Fibroblast of peridontal ligament (primary cell): ENCODE results near the gene EML3.
"Not testable (repeated sequence)": the region's sequence is repeated elsewhere in the genome, so short reads cannot be mapped to it uniquely, and the experiment has no call there.

Experiments
- DNase-seq: peaks from one replicate; pipeline ENCODE4 v3.0.0-alpha.2; 2010; ENCODE audit errors: extremely low read depth

Gene EML3

GRCh38 chr11:62621567-62622470 lies 9.2 kb upstream of the EML3 start, which contains the start of gene B3GAT3:
B3GAT3 (minus strand) TSS chr11:62621986; CDS start chr11:62621947, 39 bp downstream.
- peak; percentile 97 for DNase-seq

GRCh38 chr11:62621027-62621566 lies 8.5 kb upstream of the EML3 start:
- DNase-seq: peak; percentile 44

GRCh38 chr11:62616957-62617356 lies 4.4 kb upstream of the EML3 start:
- DNase-seq: not testable (repeated sequence)

GRCh38 chr11:62615521-62615920 lies 2.9 kb upstream of the EML3 start:
- no peak for DNase-seq

- no peak for DNase-seq
Measured at GRCh38 chr11:62614275-62614674, 1.7 kb upstream of the EML3 start.

- no peak for DNase-seq
Measured at GRCh38 chr11:62613291-62613778, 760 bp upstream of the EML3 start.

GRCh38 chr11:62611705-62612365 lies 740 bp downstream of the EML3 start:
- peak; percentile 67 for DNase-seq

- DNase-seq: no peak
Measured at GRCh38 chr11:62610814-62611704, 1.5 kb downstream of the EML3 start.

- DNase-seq: no peak
Measured at GRCh38 chr11:62610403-62610802, 2.2 kb downstream of the EML3 start.

GRCh38 chr11:62608776-62609175 lies 3.8 kb downstream of the EML3 start:
- no peak for DNase-seq

GRCh38 chr11:62607714-62608113 lies 4.9 kb downstream of the EML3 start:
- no peak for DNase-seq

- no peak for DNase-seq
Measured at GRCh38 chr11:62605902-62606301, 6.7 kb downstream of the EML3 start.

- DNase-seq: no peak
Measured at GRCh38 chr11:62605467-62605866, 7.1 kb downstream of the EML3 start.

GRCh38 chr11:62604460-62605120 lies 8.0 kb downstream of the EML3 start:
- DNase-seq: no peak

GRCh38 chr11:62603776-62604299 lies 8.7 kb downstream of the EML3 start:
- no peak for DNase-seq

GRCh38 chr11:62603072-62603408 lies 9.5 kb downstream of the EML3 start:
- DNase-seq: no peak

- DNase-seq: no peak
Measured at GRCh38 chr11:62602141-62603071, 10.2 kb downstream of the EML3 start.

GRCh38 chr11:62601372-62602140 lies 11.0 kb downstream of the EML3 start, which contains the start of gene MTA2:
MTA2 (minus strand) TSS chr11:62601865; CDS start chr11:62601450, 415 bp downstream.
- DNase-seq: peak; percentile 96

- DNase-seq: no peak
Measured at GRCh38 chr11:62601122-62601371, 11.5 kb downstream of the EML3 start.
